LNCaP clone FGC (cell line): ENCODE measurements around the gene ZNF207.
A peak's percentile ranks its signal among the peaks of the same experiment; 100 is the strongest.

Experiments
- DNase-seq: peaks from one replicate; pipeline ENCODE4 v3.0.0-alpha.2; 2011; ENCODE audit warnings: low read depth
- H3K4me3 ChIP-seq: 2 replicates; pipeline ENCODE4 v1.5.1; 2011; ENCODE audit warnings: mild to moderate bottlenecking, low read depth, low read length, control low read depth
- CTCF ChIP-seq: IDR thresholded peaks from 2 replicates; pipeline ENCODE4 v1.5.1; 2012; ENCODE audit warnings: mild to moderate bottlenecking; ENCODE audit not compliant: control insufficient read depth, insufficient read depth; ENCODE audit errors: extremely low read depth

Gene ZNF207

GRCh38 chr17:32349854-32350665, at the start of gene ZNF207:
TSS of gene ZNF207 (plus strand) at chr17:32350157. CDS start at chr17:32350286, 129 bp downstream.
- DNase-seq: peak; percentile 90
- peak within 1 kb of the TSS; percentile 99 for H3K4me3 ChIP-seq
- TF ChIP-seq CTCF: no peak

- no peak for TF ChIP-seq CTCF
- DNase-seq: no peak
- H3K4me3 ChIP-seq: no peak overlapping the region
Observed at GRCh38 chr17:32302037-32302436, 47.9 kb upstream of the ZNF207 start.

GRCh38 chr17:32302860-32303649, 46.9 kb upstream of the ZNF207 start:
- no peak for TF ChIP-seq CTCF
- H3K4me3 ChIP-seq: no peak overlapping the region
- no peak for DNase-seq

GRCh38 chr17:32303781-32304288, 46.1 kb upstream of the ZNF207 start:
- DNase-seq: no peak
- no peak overlapping the region for H3K4me3 ChIP-seq
- no peak for TF ChIP-seq CTCF

GRCh38 chr17:32305049-32305448, 44.9 kb upstream of the ZNF207 start:
- no peak overlapping the region for H3K4me3 ChIP-seq
- no peak for DNase-seq

GRCh38 chr17:32307658-32308057, 42.3 kb upstream of the ZNF207 start:
- H3K4me3 ChIP-seq: no peak overlapping the region
- DNase-seq: no peak
- no peak for TF ChIP-seq CTCF

More at GRCh38 chr17:32305049-32305448, 44.9 kb upstream of the ZNF207 start:
- no peak for TF ChIP-seq CTCF
